HEK293 (cell line): Measurements from ENCODE around the gene ARRB2.
A peak's percentile ranks its signal among the peaks of the same experiment; 100 is the strongest.

Source experiments
- CTCF ChIA-PET: fragments of 350-600 bp; formaldehyde crosslinking; extraction: SDS; loops from one replicate; lab custom pipeline; 2021; ENCODE audit warnings: antibody characterized with exemption; lab: Yijun Ruan, JAX
- POLR2A ChIA-PET: fragments of 300-600 bp; formaldehyde crosslinking; extraction: SDS; loops from one replicate; lab custom pipeline; 2020; ENCODE audit warnings: antibody characterized with exemption, inconsistent platforms; lab: Yijun Ruan, JAX
- H3K27ac ChIP-seq: fragments of 200-500 bp; sonication (Bioruptor generic); 2 replicates; pipeline ENCODE4 v1.5.1; 2014; ENCODE audit warnings: low read depth, low read length, control low read depth, inconsistent platforms; ENCODE audit errors: extremely low read depth
- H3K36me3 ChIP-seq, 2 experiments: fragments of 200-500 bp in 1 of 2; sonication (Bioruptor generic) in 1 of 2; 1 replicate in 1 of 2; 2 replicates in 1 of 2; pipeline ENCODE4 v1.5.1; 2014 to 2017; ENCODE audit warnings: inconsistent platforms in 2 of 2, low read length in 2 of 2; ENCODE audit not compliant: control insufficient read depth in 2 of 2, insufficient read depth in 1 of 2
- H3K4me1 ChIP-seq: fragments of 200-500 bp; sonication (Bioruptor generic); 2 replicates; pipeline ENCODE4 v1.5.1; 2014; ENCODE audit warnings: mild to moderate bottlenecking, low read length, inconsistent platforms; ENCODE audit not compliant: control insufficient read depth, insufficient read depth
- H3K4me3 ChIP-seq: 2 replicates; pipeline ENCODE4 v1.5.1; 2011; ENCODE audit warnings: low read depth, mild to moderate bottlenecking, control low read depth, low read length, moderate library complexity
- H3K9me3 ChIP-seq: fragments of 200-500 bp; sonication (Bioruptor generic); 2 replicates; pipeline ENCODE4 v1.5.1; 2014; ENCODE audit warnings: low read depth, low read length, inconsistent platforms; ENCODE audit not compliant: control insufficient read depth, insufficient read depth
- BCL11B ChIP-seq: fragments of 450-650 bp; formaldehyde crosslinking; IDR thresholded peaks from 2 replicates; pipeline ENCODE4 v1.5.1; 2016; ENCODE audit warnings: low read depth, missing biosample characterization, missing genetic modification characterization
- HOXA7 ChIP-seq: sonication (generic); formaldehyde crosslinking; IDR thresholded peaks from 2 replicates; pipeline ENCODE4 v1.8.1; 2022; ENCODE audit warnings: missing genetic modification reagents, borderline replicate concordance
- KLF1 ChIP-seq: fragments of 450-650 bp; formaldehyde crosslinking; IDR thresholded peaks from 2 replicates; pipeline ENCODE4 v1.5.1; 2016; ENCODE audit warnings: missing biosample characterization, missing genetic modification characterization
- MYNN ChIP-seq: fragments of 450-650 bp; formaldehyde crosslinking; IDR thresholded peaks from 2 replicates; pipeline ENCODE4 v1.5.1; 2016; ENCODE audit warnings: missing biosample characterization, missing genetic modification characterization, borderline replicate concordance
- SCRT1 ChIP-seq: fragments of 450-650 bp; formaldehyde crosslinking; IDR thresholded peaks from 2 replicates; pipeline ENCODE4 v1.5.1; 2016; ENCODE audit warnings: missing biosample characterization, missing genetic modification characterization, borderline replicate concordance
- SP7 ChIP-seq: fragments of 450-650 bp; formaldehyde crosslinking; IDR thresholded peaks from 2 replicates; pipeline ENCODE4 v1.5.1; 2016; ENCODE audit warnings: missing biosample characterization, missing genetic modification characterization
- WT1 ChIP-seq: fragments of 450-650 bp; formaldehyde crosslinking; IDR thresholded peaks from 2 replicates; pipeline ENCODE4 v1.5.1; 2016; ENCODE audit warnings: missing biosample characterization, missing genetic modification characterization
- ZNF132 ChIP-seq: fragments of 450-650 bp; formaldehyde crosslinking; IDR thresholded peaks from 2 replicates; pipeline ENCODE4 v1.5.1; 2017; ENCODE audit warnings: missing biosample characterization, missing genetic modification characterization, borderline replicate concordance
- ZNF146 ChIP-seq: fragments of 450-650 bp; formaldehyde crosslinking; IDR thresholded peaks from 2 replicates; pipeline ENCODE4 v1.5.1; 2016; ENCODE audit warnings: missing biosample characterization, missing genetic modification characterization
- ZNF155 ChIP-seq: fragments of 450-650 bp; formaldehyde crosslinking; IDR thresholded peaks from 2 replicates; pipeline ENCODE4 v1.5.1; 2016; ENCODE audit warnings: missing biosample characterization, missing genetic modification characterization
- ZNF169 ChIP-seq: fragments of 450-650 bp; formaldehyde crosslinking; IDR thresholded peaks from 2 replicates; pipeline ENCODE4 v1.5.1; 2016; ENCODE audit warnings: missing biosample characterization, missing genetic modification characterization
- ZNF184 ChIP-seq: fragments of 450-650 bp; IDR thresholded peaks from 2 replicates; pipeline ENCODE4 v1.5.1; 2018; ENCODE audit warnings: missing biosample characterization, mild to moderate bottlenecking, missing genetic modification characterization
- ZNF19 ChIP-seq: fragments of 450-650 bp; formaldehyde crosslinking; IDR thresholded peaks from 2 replicates; pipeline ENCODE4; 2016; ENCODE audit warnings: missing biosample characterization, missing genetic modification characterization, low read depth
- ZNF221 ChIP-seq: fragments of 450-650 bp; formaldehyde crosslinking; IDR thresholded peaks from 2 replicates; pipeline ENCODE4 v1.5.1; 2017; ENCODE audit warnings: missing biosample characterization, missing genetic modification characterization, borderline replicate concordance
- ZNF223 ChIP-seq: fragments of 450-650 bp; formaldehyde crosslinking; IDR thresholded peaks from 2 replicates; pipeline ENCODE4 v1.5.1; 2016; ENCODE audit warnings: missing biosample characterization, missing genetic modification characterization
- ZNF423 ChIP-seq: fragments of 450-650 bp; formaldehyde crosslinking; IDR thresholded peaks from 2 replicates; pipeline ENCODE4 v1.5.1; 2016; ENCODE audit warnings: missing biosample characterization, missing genetic modification characterization
- ZNF426 ChIP-seq: fragments of 450-650 bp; formaldehyde crosslinking; IDR thresholded peaks from 2 replicates; pipeline ENCODE4 v1.5.1; 2017; ENCODE audit warnings: missing biosample characterization, missing genetic modification characterization, mild to moderate bottlenecking, inconsistent platforms, moderate library complexity
- ZNF596 ChIP-seq: fragments of 450-650 bp; IDR thresholded peaks from 2 replicates; pipeline ENCODE4 v1.5.0; 2018; ENCODE audit warnings: missing biosample characterization, mild to moderate bottlenecking, missing genetic modification characterization, moderate library complexity
- ZNF626 ChIP-seq: fragments of 450-650 bp; sonication (Bioruptor Pico); formaldehyde crosslinking; IDR thresholded peaks from 2 replicates; pipeline ENCODE4 v1.5.1; 2018; ENCODE audit warnings: missing biosample characterization, missing genetic modification characterization, inconsistent platforms
- ZNF670 ChIP-seq: fragments of 450-650 bp; formaldehyde crosslinking; IDR thresholded peaks from 2 replicates; pipeline ENCODE4 v1.5.1; 2016; ENCODE audit warnings: missing biosample characterization, missing genetic modification characterization, low read depth
- TF ChIP-seq, protein P1 (sequence below): fragments of 450-650 bp; formaldehyde crosslinking; IDR thresholded peaks from 2 replicates; pipeline ENCODE4 v1.5.1; 2016; ENCODE audit warnings: missing biosample characterization, missing genetic modification characterization
- TF ChIP-seq, protein P2 (sequence below): fragments of 450-650 bp; formaldehyde crosslinking; IDR thresholded peaks from 2 replicates; pipeline ENCODE4 v1.5.1; 2016; ENCODE audit warnings: missing biosample characterization, missing genetic modification characterization
- TF ChIP-seq, protein P3 (sequence below): fragments of 450-650 bp; formaldehyde crosslinking; IDR thresholded peaks from 2 replicates; pipeline ENCODE4 v1.5.1; 2017; ENCODE audit warnings: missing biosample characterization, missing genetic modification characterization
- TF ChIP-seq, protein P4 (sequence below): fragments of 450-650 bp; formaldehyde crosslinking; IDR thresholded peaks from 2 replicates; pipeline ENCODE4 v1.5.1; 2016; ENCODE audit warnings: missing biosample characterization, missing genetic modification characterization
- TF ChIP-seq, protein P5 (sequence below): fragments of 450-650 bp; formaldehyde crosslinking; conservative IDR thresholded peaks from 2 replicates; pipeline ENCODE4 v1.5.1; 2016; ENCODE audit warnings: low read depth, missing biosample characterization, missing genetic modification characterization

ARRB2 gene

DNA sequence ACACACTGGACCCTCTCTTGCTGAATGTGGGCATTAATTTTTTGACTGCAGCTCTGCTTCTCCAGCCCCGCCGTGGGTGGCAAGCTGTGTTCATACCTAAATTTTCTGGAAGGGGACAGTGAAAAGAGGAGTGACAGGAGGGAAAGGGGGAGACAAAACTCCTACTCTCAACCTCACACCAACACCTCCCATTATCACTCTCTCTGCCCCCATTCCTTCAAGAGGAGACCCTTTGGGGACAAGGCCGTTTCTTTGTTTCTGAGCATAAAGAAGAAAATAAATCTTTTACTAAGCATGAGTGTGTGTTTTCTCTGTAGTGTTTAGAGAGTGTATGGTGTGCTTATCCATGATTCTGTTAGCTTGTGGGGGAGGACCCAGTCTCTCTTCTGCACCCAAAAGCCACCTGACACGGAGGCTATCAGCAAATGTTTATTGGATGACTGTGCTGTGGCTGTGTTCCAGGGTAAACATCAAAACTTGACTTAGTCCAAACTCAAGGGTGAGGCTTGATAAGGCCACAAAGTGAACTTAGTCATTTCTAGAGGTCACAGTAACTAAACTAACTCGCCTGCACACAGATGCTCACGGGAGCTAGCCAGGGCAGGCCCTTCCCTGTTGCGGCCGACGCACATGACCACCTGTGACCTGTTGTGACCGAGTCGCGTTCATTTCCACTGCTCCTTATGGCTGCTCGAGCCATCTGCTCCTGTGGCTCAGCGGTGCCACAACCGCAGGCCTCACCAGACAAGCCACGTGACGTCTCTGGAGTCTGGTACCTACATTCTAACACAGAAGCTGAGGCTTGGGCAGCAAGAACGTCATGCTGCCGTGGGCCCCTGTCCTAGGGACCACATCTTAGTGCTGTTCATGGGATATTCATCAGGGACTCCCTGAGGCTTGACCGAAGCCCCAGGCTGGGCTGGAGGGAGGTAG lies 11.0 kb downstream of the ARRB2 start (continued):
- TF ChIP-seq, protein P1, sequence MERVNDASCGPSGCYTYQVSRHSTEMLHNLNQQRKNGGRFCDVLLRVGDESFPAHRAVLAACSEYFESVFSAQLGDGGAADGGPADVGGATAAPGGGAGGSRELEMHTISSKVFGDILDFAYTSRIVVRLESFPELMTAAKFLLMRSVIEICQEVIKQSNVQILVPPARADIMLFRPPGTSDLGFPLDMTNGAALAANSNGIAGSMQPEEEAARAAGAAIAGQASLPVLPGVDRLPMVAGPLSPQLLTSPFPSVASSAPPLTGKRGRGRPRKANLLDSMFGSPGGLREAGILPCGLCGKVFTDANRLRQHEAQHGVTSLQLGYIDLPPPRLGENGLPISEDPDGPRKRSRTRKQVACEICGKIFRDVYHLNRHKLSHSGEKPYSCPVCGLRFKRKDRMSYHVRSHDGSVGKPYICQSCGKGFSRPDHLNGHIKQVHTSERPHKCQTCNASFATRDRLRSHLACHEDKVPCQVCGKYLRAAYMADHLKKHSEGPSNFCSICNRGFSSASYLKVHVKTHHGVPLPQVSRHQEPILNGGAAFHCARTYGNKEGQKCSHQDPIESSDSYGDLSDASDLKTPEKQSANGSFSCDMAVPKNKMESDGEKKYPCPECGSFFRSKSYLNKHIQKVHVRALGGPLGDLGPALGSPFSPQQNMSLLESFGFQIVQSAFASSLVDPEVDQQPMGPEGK (tag by site-specific recombination) = peak; percentile 32; the same call in 1 of the 2 replicates
- TF ChIP-seq SCRT1 (tag by site-specific recombination) (peak; percentile 91), SP7 (peak; percentile 89), ZNF221 (tag by site-specific recombination) (no peak), HOXA7 (CRISPR knock-in tag) (no peak), BCL11B (tag by site-specific recombination) (no peak), KLF1 (tag by site-specific recombination) (peak; percentile 71), ZNF184 (tag by site-specific recombination) (no peak), ZNF670 (no peak), ZNF19 (tag by site-specific recombination) (no peak), ZNF596 (no peak), ZNF626 (no peak), ZNF423 (tag by site-specific recombination) (no peak), ZNF146 (tag by site-specific recombination) (no peak), ZNF155 (tag by site-specific recombination) (no peak), ZNF132 (tag by site-specific recombination) (no peak), ZNF169 (tag by site-specific recombination) (no peak)
- TF ChIP-seq, protein P2, sequence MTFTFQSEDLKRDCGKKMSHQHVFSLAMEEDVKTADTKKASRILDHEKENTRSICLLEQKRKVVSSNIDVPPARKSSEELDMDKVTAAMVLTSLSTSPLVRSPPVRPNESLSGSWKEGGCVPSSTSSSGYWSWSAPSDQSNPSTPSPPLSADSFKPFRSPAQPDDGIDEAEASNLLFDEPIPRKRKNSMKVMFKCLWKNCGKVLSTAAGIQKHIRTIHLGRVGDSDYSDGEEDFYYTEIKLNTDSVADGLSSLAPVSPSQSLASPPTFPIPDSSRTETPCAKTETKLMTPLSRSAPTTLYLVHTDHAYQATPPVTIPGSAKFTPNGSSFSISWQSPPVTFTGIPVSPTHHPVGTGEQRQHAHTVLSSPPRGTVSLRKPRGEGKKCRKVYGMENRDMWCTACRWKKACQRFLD (tag by site-specific recombination) = no peak
- TF ChIP-seq, protein P3, sequence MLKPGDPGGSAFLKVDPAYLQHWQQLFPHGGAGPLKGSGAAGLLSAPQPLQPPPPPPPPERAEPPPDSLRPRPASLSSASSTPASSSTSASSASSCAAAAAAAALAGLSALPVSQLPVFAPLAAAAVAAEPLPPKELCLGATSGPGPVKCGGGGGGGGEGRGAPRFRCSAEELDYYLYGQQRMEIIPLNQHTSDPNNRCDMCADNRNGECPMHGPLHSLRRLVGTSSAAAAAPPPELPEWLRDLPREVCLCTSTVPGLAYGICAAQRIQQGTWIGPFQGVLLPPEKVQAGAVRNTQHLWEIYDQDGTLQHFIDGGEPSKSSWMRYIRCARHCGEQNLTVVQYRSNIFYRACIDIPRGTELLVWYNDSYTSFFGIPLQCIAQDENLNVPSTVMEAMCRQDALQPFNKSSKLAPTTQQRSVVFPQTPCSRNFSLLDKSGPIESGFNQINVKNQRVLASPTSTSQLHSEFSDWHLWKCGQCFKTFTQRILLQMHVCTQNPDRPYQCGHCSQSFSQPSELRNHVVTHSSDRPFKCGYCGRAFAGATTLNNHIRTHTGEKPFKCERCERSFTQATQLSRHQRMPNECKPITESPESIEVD (tag by site-specific recombination) = no peak; the same call in 1 of the 2 replicates

DNA sequence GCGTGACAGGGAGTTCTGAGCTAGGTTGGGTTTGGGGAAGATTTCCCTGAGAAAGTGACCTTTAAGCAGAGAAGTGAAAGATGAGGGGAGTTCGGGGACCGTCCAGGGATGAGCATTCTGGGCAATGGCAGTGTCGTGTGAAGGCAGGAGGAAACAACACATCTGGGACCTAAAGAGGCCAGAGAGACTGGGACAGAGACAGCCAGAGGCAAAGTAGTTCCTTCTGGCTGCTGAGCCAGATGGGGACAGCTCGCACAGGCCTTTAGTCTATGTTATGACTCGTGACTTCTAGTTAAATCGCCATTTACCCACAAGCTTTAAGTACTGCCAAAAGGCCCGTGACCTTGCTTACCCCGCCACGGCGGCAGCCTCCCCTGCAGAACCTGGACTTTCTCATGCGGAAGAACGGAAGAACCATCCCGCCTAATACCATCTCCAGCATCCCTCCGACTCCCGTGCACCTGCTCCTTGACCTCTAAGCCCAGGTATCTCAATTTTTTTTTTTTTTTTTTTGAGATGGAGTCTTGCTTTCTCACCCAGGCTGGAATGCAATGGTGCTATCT lies 12.3 kb downstream of the ARRB2 start:
- no peaks in the 10 kb centered on the region for H3K9me3 ChIP-seq
- H3K36me3 ChIP-seq = peaks cover 4 to 30% of the 10 kb centered on the region in 2 experiments; a peak in 2 of 3 replicates
- CTCF ChIA-PET = interaction anchor here (0.6 to 2.5 kb wide), 2 partner anchors 67 to 106 kb away, joined by 5 to 16 read pairs; partner anchors contain the start of gene GLTPD2
- H3K27ac ChIP-seq = no peak overlapping the region
- H3K4me3 ChIP-seq = no peak overlapping the region
- H3K4me1 ChIP-seq = peaks cover 31% of the 10 kb centered on the region
- POLR2A ChIA-PET = interaction anchor here (0.7 to 1.9 kb wide), 3 partner anchors 13 to 123 kb away, joined by 3 to 7 read pairs (median 6); partner anchors contain the start of gene ARRB2
- TF ChIP-seq ZNF426 = no peak
- no peak for TF ChIP-seq ZNF223 (tag by site-specific recombination)
- TF ChIP-seq MYNN (tag by site-specific recombination) = no peak
- TF ChIP-seq, protein P4, sequence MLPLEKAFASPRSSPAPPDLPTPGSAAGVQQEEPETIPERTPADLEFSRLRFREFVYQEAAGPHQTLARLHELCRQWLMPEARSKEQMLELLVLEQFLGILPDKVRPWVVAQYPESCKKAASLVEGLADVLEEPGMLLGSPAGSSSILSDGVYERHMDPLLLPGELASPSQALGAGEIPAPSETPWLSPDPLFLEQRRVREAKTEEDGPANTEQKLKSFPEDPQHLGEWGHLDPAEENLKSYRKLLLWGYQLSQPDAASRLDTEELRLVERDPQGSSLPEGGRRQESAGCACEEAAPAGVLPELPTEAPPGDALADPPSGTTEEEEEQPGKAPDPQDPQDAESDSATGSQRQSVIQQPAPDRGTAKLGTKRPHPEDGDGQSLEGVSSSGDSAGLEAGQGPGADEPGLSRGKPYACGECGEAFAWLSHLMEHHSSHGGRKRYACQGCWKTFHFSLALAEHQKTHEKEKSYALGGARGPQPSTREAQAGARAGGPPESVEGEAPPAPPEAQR (tag by site-specific recombination) = no peak
- TF ChIP-seq, protein P5, sequence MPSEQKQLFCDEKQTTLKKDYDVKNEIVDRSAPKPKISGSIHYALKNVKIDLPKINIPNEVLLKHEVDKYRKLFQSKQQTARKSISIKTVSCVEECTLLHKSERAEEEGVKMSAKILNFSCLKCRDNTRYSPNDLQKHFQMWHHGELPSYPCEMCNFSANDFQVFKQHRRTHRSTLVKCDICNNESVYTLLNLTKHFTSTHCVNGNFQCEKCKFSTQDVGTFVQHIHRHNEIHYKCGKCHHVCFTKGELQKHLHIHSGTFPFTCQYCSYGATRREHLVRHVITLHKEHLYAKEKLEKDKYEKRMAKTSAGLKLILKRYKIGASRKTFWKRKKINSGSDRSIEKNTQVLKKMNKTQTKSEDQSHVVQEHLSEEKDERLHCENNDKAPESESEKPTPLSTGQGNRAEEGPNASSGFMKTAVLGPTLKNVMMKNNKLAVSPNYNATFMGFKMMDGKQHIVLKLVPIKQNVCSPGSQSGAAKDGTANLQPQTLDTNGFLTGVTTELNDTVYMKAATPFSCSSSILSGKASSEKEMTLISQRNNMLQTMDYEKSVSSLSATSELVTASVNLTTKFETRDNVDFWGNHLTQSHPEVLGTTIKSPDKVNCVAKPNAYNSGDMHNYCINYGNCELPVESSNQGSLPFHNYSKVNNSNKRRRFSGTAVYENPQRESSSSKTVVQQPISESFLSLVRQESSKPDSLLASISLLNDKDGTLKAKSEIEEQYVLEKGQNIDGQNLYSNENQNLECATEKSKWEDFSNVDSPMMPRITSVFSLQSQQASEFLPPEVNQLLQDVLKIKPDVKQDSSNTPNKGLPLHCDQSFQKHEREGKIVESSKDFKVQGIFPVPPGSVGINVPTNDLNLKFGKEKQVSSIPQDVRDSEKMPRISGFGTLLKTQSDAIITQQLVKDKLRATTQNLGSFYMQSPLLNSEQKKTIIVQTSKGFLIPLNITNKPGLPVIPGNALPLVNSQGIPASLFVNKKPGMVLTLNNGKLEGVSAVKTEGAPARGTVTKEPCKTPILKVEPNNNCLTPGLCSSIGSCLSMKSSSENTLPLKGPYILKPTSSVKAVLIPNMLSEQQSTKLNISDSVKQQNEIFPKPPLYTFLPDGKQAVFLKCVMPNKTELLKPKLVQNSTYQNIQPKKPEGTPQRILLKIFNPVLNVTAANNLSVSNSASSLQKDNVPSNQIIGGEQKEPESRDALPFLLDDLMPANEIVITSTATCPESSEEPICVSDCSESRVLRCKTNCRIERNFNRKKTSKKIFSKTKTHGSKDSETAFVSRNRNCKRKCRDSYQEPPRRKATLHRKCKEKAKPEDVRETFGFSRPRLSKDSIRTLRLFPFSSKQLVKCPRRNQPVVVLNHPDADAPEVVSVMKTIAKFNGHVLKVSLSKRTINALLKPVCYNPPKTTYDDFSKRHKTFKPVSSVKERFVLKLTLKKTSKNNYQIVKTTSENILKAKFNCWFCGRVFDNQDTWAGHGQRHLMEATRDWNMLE (tag by site-specific recombination) = no peak
- TF ChIP-seq WT1 = no peak
